ENCODE data around the gene PAX2.

Gene PAX2

GRCh38 chr10:100737355-100738054, 7.9 kb upstream of the PAX2 start:
- in situ Hi-C loops (cut with MboI; ENCODE audit: low sequenced_read_pairs), result no loop called here

GRCh38 chr10:100738055-100738827, 7.1 kb upstream of the PAX2 start:
- in situ Hi-C loops (cut with MboI; ENCODE audit: low sequenced_read_pairs), result no loop called here

GRCh38 chr10:100739517-100740368, 5.6 kb upstream of the PAX2 start:
- in situ Hi-C loops (cut with MboI; ENCODE audit: low sequenced_read_pairs), result no loop called here

GRCh38 chr10:100740476-100741377, 4.7 kb upstream of the PAX2 start:
- in situ Hi-C loops (cut with MboI; ENCODE audit: low sequenced_read_pairs), result no loop called here

GRCh38 chr10:100741378-100742075, 3.9 kb upstream of the PAX2 start:
- in situ Hi-C loops (cut with MboI; ENCODE audit: low sequenced_read_pairs), result no loop called here

- in situ Hi-C loops (cut with MboI; ENCODE audit: low sequenced_read_pairs), result no loop called here
Observed at GRCh38 chr10:100742076-100742771, 3.2 kb upstream of the PAX2 start.

GRCh38 chr10:100742936-100743335, 2.4 kb upstream of the PAX2 start:
- in situ Hi-C loops (cut with MboI; ENCODE audit: low sequenced_read_pairs), result no loop called here

- in situ Hi-C loops (cut with MboI; ENCODE audit: low sequenced_read_pairs), result no loop called here
Observed at GRCh38 chr10:100743626-100744135, 1.7 kb upstream of the PAX2 start.

- in situ Hi-C loops (cut with MboI; ENCODE audit: low sequenced_read_pairs), result no loop called here
Observed at GRCh38 chr10:100744136-100744986, 1.0 kb upstream of the PAX2 start.

GRCh38 chr10:100745882-100746783, 751 bp downstream of the PAX2 start:
- in situ Hi-C loops (cut with MboI; ENCODE audit: low sequenced_read_pairs), result no loop called here

GRCh38 chr10:100746784-100747455, 1.5 kb downstream of the PAX2 start:
- in situ Hi-C loops (cut with MboI; ENCODE audit: low sequenced_read_pairs), result no loop called here

- in situ Hi-C loops (cut with MboI; ENCODE audit: low sequenced_read_pairs), result no loop called here
Observed at GRCh38 chr10:100747456-100748230, 2.3 kb downstream of the PAX2 start.

GRCh38 chr10:100748231-100749058, 3.1 kb downstream of the PAX2 start:
- in situ Hi-C loops (cut with MboI; ENCODE audit: low sequenced_read_pairs), result no loop called here

- in situ Hi-C loops (cut with MboI; ENCODE audit: low sequenced_read_pairs), result no loop called here
Observed at GRCh38 chr10:100749059-100749308, 3.6 kb downstream of the PAX2 start.
